Erythroblast (primary cell): Measurements from ENCODE around the gene UPK1A.
"Not testable (repeated sequence)": the region's sequence is repeated elsewhere in the genome, so short reads cannot be mapped to it uniquely, and the experiment has no call there.

Experiments
- DNase-seq, 2 experiments: peaks; one replicate each; lab custom pipeline; 2025; lab: John Stamatoyannopoulos, UW
- GATA1 ChIP-seq: IDR thresholded peaks from 2 replicates; pipeline ENCODE4 v1.6.1; 2011; ENCODE audit warnings: low read depth, mild to moderate bottlenecking, control low read depth, low read length, moderate library complexity
- POLR2A ChIP-seq: IDR thresholded peaks from 2 replicates; pipeline ENCODE4 v1.6.1; 2011; ENCODE audit warnings: mild to moderate bottlenecking, low read length

The UPK1A gene

DNA sequence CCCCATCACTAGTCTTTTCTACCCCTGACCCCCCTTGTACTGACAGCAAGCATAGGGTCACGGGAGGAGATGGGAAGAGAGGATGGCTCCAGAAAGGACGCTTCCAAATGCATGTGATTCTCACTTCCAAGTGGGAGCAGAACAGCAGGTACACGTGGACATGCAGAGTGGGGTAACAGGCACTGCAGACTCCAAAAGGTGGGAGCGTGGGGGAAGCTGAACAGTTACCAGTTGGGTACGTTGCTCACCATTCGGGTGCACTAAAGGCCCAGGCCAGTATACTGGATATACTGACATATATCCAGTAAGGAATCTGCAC lies 27.0 kb upstream of the UPK1A start:
- TF ChIP-seq GATA1 (no peak), POLR2A (no peak)

DNA sequence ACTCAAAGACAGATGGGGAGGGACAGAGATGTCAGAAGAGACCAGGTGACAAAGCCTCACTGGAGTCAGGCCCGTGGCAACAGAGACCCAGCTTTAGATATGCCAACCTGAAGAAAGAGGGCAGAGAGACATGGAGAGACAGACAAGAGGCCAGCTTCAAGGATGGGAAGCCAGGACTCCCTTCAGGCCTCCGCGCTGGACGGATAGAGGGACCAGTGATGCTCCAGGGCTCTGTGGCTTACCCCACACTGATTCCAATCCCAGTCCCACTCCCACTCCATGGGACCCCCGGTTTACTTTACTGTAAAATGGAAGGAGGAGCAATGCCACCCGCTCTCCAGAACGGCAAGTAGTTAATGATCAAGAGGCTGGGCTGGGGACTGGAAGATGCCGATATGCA lies 26.5 kb upstream of the UPK1A start:
- no peak for DNase-seq
- TF ChIP-seq GATA1 = no peak
- TF ChIP-seq POLR2A = no peak

More for the DNA sequence above, 27.0 kb upstream of the UPK1A start:
- no peak for DNase-seq

- peak; percentile 63 to 65 for DNase-seq
These were observed 24.7 kb upstream of the UPK1A start, which contains the start of gene ETV2 for GRCh38 chr19:35641515-35642151. Gene ETV2, plus strand, starts transcription at chr19:35641745. Its CDS starts 716 bp downstream, at chr19:35642461.

DNA sequence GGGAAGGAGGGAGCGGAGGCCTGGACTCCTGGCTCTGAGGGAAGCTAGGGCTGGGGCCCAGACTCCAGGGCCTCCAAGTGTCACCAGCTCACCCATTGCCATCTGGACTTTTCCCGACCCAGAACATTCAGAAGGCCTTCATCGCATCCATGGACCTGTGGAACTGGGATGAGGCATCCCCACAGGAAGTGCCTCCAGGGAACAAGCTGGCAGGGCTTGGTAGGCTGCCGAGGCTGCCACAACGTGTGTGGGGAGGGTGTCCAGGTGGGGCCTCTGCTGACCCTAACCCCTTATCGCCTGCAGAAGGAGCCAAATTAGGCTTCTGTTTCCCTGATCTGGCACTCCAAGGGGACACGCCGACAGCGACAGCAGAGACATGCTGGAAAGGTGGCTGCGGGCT lies 24.0 kb upstream of the UPK1A start:
- no peak for TF ChIP-seq GATA1
- no peak for TF ChIP-seq POLR2A
- no peak for DNase-seq

More at GRCh38 chr19:35641515-35642151, 24.7 kb upstream of the UPK1A start, which contains the start of gene ETV2:
- TF ChIP-seq GATA1 = no peak
- TF ChIP-seq POLR2A = no peak

DNA sequence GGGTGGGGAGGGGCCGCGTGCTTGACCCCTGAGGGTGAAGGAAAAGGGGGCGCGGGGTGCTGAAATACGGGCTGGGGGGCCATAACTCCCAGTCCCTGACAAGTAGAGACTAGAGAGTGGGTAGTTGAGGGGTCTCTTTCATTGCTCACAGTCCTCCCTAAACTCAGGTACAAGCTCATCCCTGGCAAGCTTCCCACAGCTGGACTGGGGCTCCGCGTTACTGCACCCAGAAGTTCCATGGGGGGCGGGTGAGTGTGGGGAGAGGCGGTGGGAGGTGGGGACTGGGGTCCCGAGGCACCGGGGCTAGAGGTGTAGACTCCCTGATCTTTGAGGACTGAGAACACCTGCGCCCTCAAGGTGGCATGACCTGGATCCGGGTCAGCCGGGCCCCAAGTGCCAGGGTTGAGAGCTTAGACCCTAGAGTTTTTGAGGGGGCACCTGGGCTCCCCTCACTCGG lies 23.5 kb upstream of the UPK1A start:
- no peak for DNase-seq
- no peak for TF ChIP-seq POLR2A
- TF ChIP-seq GATA1 = no peak

- peak; percentile 92 to 93 for DNase-seq
- TF ChIP-seq POLR2A (peak; percentile 84), GATA1 (no peak)
These were observed 22.8 kb upstream of the UPK1A start for GRCh38 chr19:35643255-35644205.

GRCh38 chr19:35644206-35644986 lies 21.9 kb upstream of the UPK1A start:
- TF ChIP-seq GATA1 = no peak
- peak; percentile 31 for TF ChIP-seq POLR2A
- DNase-seq = peak; percentile 97 to 98

GRCh38 chr19:35644987-35645679 lies 21.2 kb upstream of the UPK1A start:
- no peak for TF ChIP-seq POLR2A
- no peak for TF ChIP-seq GATA1

GRCh38 chr19:35645680-35646511 lies 20.4 kb upstream of the UPK1A start:
- TF ChIP-seq POLR2A = no peak
- no peak for TF ChIP-seq GATA1

More at GRCh38 chr19:35644987-35645679, 21.2 kb upstream of the UPK1A start:
- DNase-seq = peak; percentile 69 to 78

GRCh38 chr19:35648017-35648961 lies 18.0 kb upstream of the UPK1A start, which contains the start of gene COX6B1:
Gene COX6B1, plus strand, starts transcription at chr19:35648323. Its CDS starts 2,921 bp downstream, at chr19:35651244.
- TF ChIP-seq POLR2A = peak; percentile 93
- no peak for TF ChIP-seq GATA1
- DNase-seq = peak; percentile 96 to 97

More at GRCh38 chr19:35645680-35646511, 20.4 kb upstream of the UPK1A start:
- DNase-seq = no peak

DNA sequence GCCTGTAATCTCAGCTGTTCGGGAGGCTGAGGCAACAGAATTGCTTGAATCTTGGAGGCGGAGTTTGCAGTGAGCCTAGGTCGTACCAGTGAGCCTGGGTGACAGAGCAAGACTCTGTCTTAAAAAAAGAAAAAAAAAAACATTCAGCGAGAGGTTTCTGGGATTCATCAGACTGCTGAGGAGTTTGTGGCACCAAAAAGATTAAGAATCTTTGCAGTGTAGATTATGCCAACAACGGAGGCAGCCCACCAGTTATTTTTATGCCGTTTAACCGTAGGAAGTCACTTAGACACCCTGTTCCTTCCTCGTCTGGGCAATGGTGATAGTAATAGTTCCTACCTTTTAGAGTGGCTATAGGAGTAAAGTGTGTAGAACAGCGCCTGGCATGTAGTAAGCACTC lies 15.7 kb upstream of the UPK1A start:
- TF ChIP-seq POLR2A (no peak), GATA1 (no peak)
- DNase-seq = no peak

DNA sequence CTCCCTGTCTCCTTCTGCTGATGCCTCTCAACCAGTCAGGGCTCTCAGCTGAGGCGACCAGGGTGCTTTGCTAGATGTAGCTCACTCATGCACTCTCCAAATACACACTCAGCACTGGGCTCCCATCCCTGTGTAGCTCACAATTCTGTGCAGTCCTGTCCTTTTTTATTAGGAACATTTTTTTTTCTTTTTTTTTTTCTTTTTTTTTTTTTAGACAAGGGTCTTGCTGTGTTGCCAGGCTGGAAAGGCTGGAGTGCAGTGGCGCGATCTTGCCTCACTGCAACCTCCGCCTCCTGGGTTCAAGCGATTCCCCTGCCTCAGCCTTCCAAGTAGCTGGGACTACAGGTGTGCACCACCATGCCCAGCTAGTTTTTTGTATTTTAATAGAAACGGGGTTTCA lies 11.5 kb upstream of the UPK1A start:
- not testable (repeated sequence) for DNase-seq
